ENCODE data around the gene HLA-G. TPM values are rescaled to one million over a fixed set of nuclear protein-coding genes. Genes with fewer than 3 reads are reported as not detected.
A peak's percentile ranks its signal among the peaks of the same experiment; 100 is the strongest.

HLA-G gene
- total and polyA plus RNA-seq, 8 donors, result 5.1 to 19.5 (median 10.8) TPM

GRCh38 chr6:29847871-29848630 lies 20.4 kb downstream of the HLA-G start:
- Histone ChIP-seq H3K9me3 (no peaks in the 10 kb centered on the region), H3K4me1 (peaks cover 0 to 8% of the 10 kb centered on the region in 2 donors), H3K36me3 (no peaks in the 10 kb centered on the region), H3K27ac (no peak overlapping the region), H3K27me3 (peaks cover 22 to 91% of the 10 kb centered on the region in 2 donors), H3K4me3 (no peak overlapping the region)
- intact Hi-C loops (cut with DNase I), result loop anchor here in 1 of 2 donors (5.0 kb wide), 1 partner anchor 164 kb away; no protein-coding TSS in a partner anchor
- DNase-seq (peak; percentile 57 to 96 (median 75)), ATAC-seq (peak; percentile 96)
- peak; percentile 89 to 90 for TF ChIP-seq CTCF (IDR thresholded peaks at IDR 0.05)

DNA sequence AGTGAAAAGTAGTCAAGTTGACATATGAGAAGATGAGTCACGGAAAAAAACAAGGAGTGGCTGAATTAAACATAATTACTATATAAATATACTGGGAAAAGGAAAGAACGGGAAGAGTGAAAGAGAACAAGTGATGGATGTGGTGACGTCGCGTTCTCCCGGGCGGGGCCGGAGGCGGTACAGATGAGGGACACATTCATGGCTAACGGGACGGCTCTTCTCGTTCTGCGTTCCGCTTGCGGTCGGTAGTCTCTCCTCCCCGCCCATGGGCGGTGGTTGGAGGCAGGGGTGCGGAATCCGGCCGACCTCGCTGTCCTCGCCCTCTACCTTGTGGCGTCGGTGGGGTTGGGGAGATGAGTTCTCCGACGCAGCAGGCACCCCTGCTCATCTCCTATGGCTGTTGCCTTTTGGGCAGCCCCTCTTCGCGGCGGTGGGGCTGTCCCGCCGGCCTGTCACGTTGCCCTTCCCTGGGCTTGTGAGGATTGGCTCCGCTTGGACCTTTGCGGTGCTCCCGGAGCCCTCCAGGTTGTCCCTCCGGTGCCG lies 22.5 kb downstream of the HLA-G start:
- H3K4me3 ChIP-seq, result peak overlapping the region in 1 of 2 donors; percentile 3
- ATAC-seq, result peak; percentile 18

DNA sequence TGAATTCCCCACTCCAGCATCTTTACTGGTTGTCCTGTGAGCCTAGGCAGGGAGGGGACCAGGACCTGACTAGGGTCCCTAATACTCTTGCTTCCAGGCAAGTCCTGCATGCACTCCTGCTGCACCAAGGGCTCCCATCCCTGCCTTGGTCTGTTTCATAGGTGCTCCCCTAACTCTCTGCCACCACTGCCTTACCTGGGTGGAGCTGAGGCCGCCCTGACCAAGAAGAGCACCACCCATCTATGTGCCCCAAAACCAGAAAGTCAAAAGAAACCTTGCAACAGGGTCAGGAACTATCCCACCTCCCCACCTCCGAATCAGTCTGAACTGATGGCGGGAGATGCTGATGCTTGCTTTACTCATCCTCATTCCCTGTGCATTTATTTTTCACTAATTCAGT lies 23.6 kb downstream of the HLA-G start:
- DNase-seq, result no peak
- TF ChIP-seq CTCF (IDR thresholded peaks at IDR 0.05), result no peak
- intact Hi-C loops (cut with DNase I), result loop anchor here in 1 of 2 donors (10.0 kb wide), 1 partner anchor 154 kb away; no protein-coding TSS in a partner anchor
- H3K4me3 ChIP-seq, result no peak overlapping the region
- no peak for ATAC-seq
- H3K4me1 ChIP-seq, result peaks cover 0 to 8% of the 10 kb centered on the region in 2 donors
- no peaks in the 10 kb centered on the region for H3K9me3 ChIP-seq
- H3K27ac ChIP-seq, result no peak overlapping the region
- H3K27me3 ChIP-seq, result peaks cover 22 to 73% of the 10 kb centered on the region in 2 donors
- H3K36me3 ChIP-seq, result no peaks in the 10 kb centered on the region

More for the DNA sequence above, 22.5 kb downstream of the HLA-G start:
- Histone ChIP-seq H3K36me3 (no peaks in the 10 kb centered on the region), H3K27me3 (peaks cover 22 to 84% of the 10 kb centered on the region in 2 donors), H3K4me1 (peaks cover 0 to 8% of the 10 kb centered on the region in 2 donors), H3K9me3 (no peaks in the 10 kb centered on the region), H3K27ac (no peak overlapping the region)
- TF ChIP-seq CTCF (IDR thresholded peaks at IDR 0.05), result no peak
- intact Hi-C loops (cut with DNase I), result loop anchor here in 1 of 2 donors (10.0 kb wide), 1 partner anchor 155 kb away; no protein-coding TSS in a partner anchor
- DNase-seq, result peak in 1 of 4 donors; percentile 83

DNA sequence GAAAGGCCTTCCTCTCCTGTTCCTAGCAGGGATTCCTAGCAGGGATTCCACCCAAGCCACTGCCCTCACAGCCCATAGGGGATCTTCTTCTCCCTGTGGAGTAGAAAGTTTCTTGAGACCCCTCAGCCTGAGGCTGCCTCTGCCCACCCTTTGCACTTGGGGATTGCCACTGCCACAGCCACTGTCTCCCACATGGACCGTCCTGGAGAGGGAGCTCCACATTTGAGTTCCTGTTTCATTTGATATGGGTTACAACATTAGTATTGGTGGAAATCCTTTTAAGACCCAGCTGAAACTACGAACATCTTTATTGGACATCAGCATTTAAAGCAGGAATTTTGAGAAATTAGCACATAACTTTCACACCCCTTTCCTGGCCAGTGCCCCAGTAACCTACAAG lies 25.6 kb downstream of the HLA-G start:
- DNase-seq (no peak), ATAC-seq (peak; percentile 13)
- no peak for TF ChIP-seq CTCF (IDR thresholded peaks at IDR 0.05)
- intact Hi-C loops (cut with DNase I), result loop anchor here in 1 of 2 donors (10.0 kb wide), 1 partner anchor 152 kb away; no protein-coding TSS in a partner anchor
- Histone ChIP-seq H3K36me3 (no peaks in the 10 kb centered on the region), H3K9me3 (no peaks in the 10 kb centered on the region), H3K27ac (no peak overlapping the region), H3K4me3 (no peak overlapping the region), H3K4me1 (peaks cover 0 to 8% of the 10 kb centered on the region in 2 donors), H3K27me3 (peaks cover 22 to 71% of the 10 kb centered on the region in 2 donors)

DNA sequence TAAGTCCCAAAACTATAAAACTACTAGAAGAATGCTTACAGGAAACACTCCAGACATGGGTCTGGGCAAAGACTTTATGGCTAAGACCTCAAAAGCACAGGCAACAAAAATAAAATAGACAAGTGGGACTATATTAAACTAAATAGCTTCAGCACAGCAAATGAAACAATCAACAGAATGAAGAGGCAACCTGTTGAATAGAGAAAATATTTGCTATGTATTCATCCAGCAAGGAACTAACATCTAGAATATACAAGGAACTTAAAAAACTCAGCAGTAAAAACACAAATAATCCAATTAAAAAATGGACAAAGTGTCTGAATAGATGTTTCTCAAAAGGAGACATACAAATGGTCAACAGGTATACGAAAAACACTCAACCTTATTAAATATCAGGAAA lies 30.4 kb downstream of the HLA-G start:
- peaks cover 0 to 59% of the 10 kb centered on the region in 2 donors for H3K27me3 ChIP-seq
- TF ChIP-seq CTCF (IDR thresholded peaks at IDR 0.05), result no peak
- H3K4me3 ChIP-seq, result no peak overlapping the region
- no peaks in the 10 kb centered on the region for H3K4me1 ChIP-seq
- ATAC-seq, result no peak
- no peaks in the 10 kb centered on the region for H3K36me3 ChIP-seq
- no peak overlapping the region for H3K27ac ChIP-seq
- no peaks in the 10 kb centered on the region for H3K9me3 ChIP-seq
- intact Hi-C loops (cut with DNase I), result loop anchor here in 1 of 2 donors (10.0 kb wide), 1 partner anchor 147 kb away; no protein-coding TSS in a partner anchor
- no peak for DNase-seq

Measured in left lung (tissue), 10 donors.